Stomach smooth muscle (tissue), 2 donors: ENCODE results near the gene MRPL41.
"Not testable (repeated sequence)": the region's sequence is repeated elsewhere in the genome, so short reads cannot be mapped to it uniquely, and the experiment has no call there.

Source experiments
- H3K27ac ChIP-seq: one replicate; pipeline ENCODE4 v1.7.0; 2013; ENCODE audit warnings: mild to moderate bottlenecking, low read length, inconsistent platforms
- H3K27me3 ChIP-seq, 2 donors: one replicate each; pipeline ENCODE4 v1.7.0; 2013; ENCODE audit warnings: low read length in 2 of 2; ENCODE audit not compliant: insufficient read depth in 2 of 2, control insufficient read depth in 1 of 2
- H3K36me3 ChIP-seq, 2 donors: one replicate each; pipeline ENCODE4 v1.7.0; 2013; ENCODE audit warnings: low read length in 2 of 2; ENCODE audit not compliant: control insufficient read depth in 2 of 2, insufficient read depth in 2 of 2
- H3K4me1 ChIP-seq: one replicate; pipeline ENCODE4 v1.7.0; 2013; ENCODE audit warnings: low read length; ENCODE audit not compliant: control insufficient read depth, insufficient read depth
- H3K4me3 ChIP-seq, 2 donors: one replicate each; pipeline ENCODE4 v1.7.0; 2013; ENCODE audit warnings: low read length in 2 of 2
- H3K9ac ChIP-seq, 2 donors: one replicate each; pipeline ENCODE4 v1.7.0; 2013; ENCODE audit warnings: low read length in 2 of 2, mild to moderate bottlenecking in 1 of 2
- H3K9me3 ChIP-seq, 2 donors: one replicate each; pipeline ENCODE4 v1.7.0; 2013; ENCODE audit warnings: low read length in 2 of 2; ENCODE audit not compliant: control insufficient read depth in 2 of 2
- donor health status: healthy.
- donor health status: Pancreatic carcinoma.

The MRPL41 gene

GRCh38 chr9:137555179-137555578, 3.5 kb downstream of the MRPL41 start:
- H3K4me1 ChIP-seq: peaks cover 14% of the 10 kb centered on the region
- H3K9ac ChIP-seq: no peak overlapping the region
- no peaks in the 10 kb centered on the region for H3K27me3 ChIP-seq
- no peak overlapping the region for H3K4me3 ChIP-seq
- peaks cover 15 to 25% of the 10 kb centered on the region in 2 donors for H3K36me3 ChIP-seq
- no peaks in the 10 kb centered on the region for H3K9me3 ChIP-seq
- no peak overlapping the region for H3K27ac ChIP-seq

- Histone ChIP-seq H3K9me3 (no peaks in the 10 kb centered on the region), H3K4me3 (no peak overlapping the region), H3K27ac (no peak overlapping the region), H3K4me1 (peaks cover 12% of the 10 kb centered on the region), H3K9ac (no peak overlapping the region), H3K27me3 (no peaks in the 10 kb centered on the region), H3K36me3 (peaks cover 15 to 25% of the 10 kb centered on the region in 2 donors)
These were observed 4.6 kb downstream of the MRPL41 start for GRCh38 chr9:137556069-137556838.

GRCh38 chr9:137558127-137558526, 6.4 kb downstream of the MRPL41 start:
- no peak overlapping the region for H3K9ac ChIP-seq
- H3K27ac ChIP-seq: no peak overlapping the region
- no peak overlapping the region for H3K4me3 ChIP-seq
- no peaks in the 10 kb centered on the region for H3K27me3 ChIP-seq
- H3K4me1 ChIP-seq: peaks cover 5% of the 10 kb centered on the region
- H3K36me3 ChIP-seq: peaks cover 18 to 28% of the 10 kb centered on the region in 2 donors
- no peaks in the 10 kb centered on the region for H3K9me3 ChIP-seq

GRCh38 chr9:137564134-137564533, 12.5 kb downstream of the MRPL41 start:
- Histone ChIP-seq H3K4me1 (no peaks in the 10 kb centered on the region), H3K36me3 (peaks cover 19 to 25% of the 10 kb centered on the region in 2 donors), H3K4me3 (no peak overlapping the region), H3K27me3 (no peaks in the 10 kb centered on the region), H3K9me3 (no peaks in the 10 kb centered on the region), H3K27ac (no peak overlapping the region), H3K9ac (no peak overlapping the region)

- Histone ChIP-seq H3K27me3 (no peaks in the 10 kb centered on the region), H3K9me3 (no peaks in the 10 kb centered on the region), H3K27ac (no peak overlapping the region), H3K9ac (no peak overlapping the region), H3K36me3 (peaks cover 19 to 23% of the 10 kb centered on the region in 2 donors), H3K4me3 (no peak overlapping the region), H3K4me1 (no peaks in the 10 kb centered on the region)
These were observed 13.2 kb downstream of the MRPL41 start for GRCh38 chr9:137564817-137565411.

- not testable (repeated sequence) for H3K9ac ChIP-seq, H3K4me3 ChIP-seq, H3K4me1 ChIP-seq, H3K27me3 ChIP-seq, H3K9me3 ChIP-seq, H3K27ac ChIP-seq
- H3K36me3 ChIP-seq: peaks cover 29% of the 10 kb centered on the region in 2 donors
These were observed 16.8 kb downstream of the MRPL41 start for GRCh38 chr9:137568445-137568844.

- H3K27me3 ChIP-seq: no peaks in the 10 kb centered on the region
- no peak overlapping the region for H3K9ac ChIP-seq
- no peak overlapping the region for H3K4me3 ChIP-seq
- H3K9me3 ChIP-seq: no peaks in the 10 kb centered on the region
- H3K4me1 ChIP-seq: no peaks in the 10 kb centered on the region
- H3K27ac ChIP-seq: no peak overlapping the region
- peaks cover 22 to 24% of the 10 kb centered on the region in 2 donors for H3K36me3 ChIP-seq
These were observed 18.0 kb downstream of the MRPL41 start for GRCh38 chr9:137569609-137570203.

GRCh38 chr9:137570566-137570965, 18.9 kb downstream of the MRPL41 start:
- Histone ChIP-seq H3K9ac (peak overlapping the region in 1 of 2 donors; percentile 21), H3K27me3 (no peaks in the 10 kb centered on the region), H3K4me3 (no peak overlapping the region), H3K4me1 (no peaks in the 10 kb centered on the region), H3K36me3 (peaks cover 22 to 29% of the 10 kb centered on the region in 2 donors), H3K9me3 (no peaks in the 10 kb centered on the region), H3K27ac (no peak overlapping the region)

GRCh38 chr9:137574192-137574591, 22.5 kb downstream of the MRPL41 start:
- Histone ChIP-seq H3K36me3 (peaks cover 28 to 33% of the 10 kb centered on the region in 2 donors), H3K4me1 (peaks cover 26% of the 10 kb centered on the region), H3K4me3 (no peak overlapping the region), H3K27ac (no peak overlapping the region), H3K27me3 (no peaks in the 10 kb centered on the region), H3K9me3 (no peaks in the 10 kb centered on the region), H3K9ac (no peak overlapping the region)

GRCh38 chr9:137575364-137575715, 23.7 kb downstream of the MRPL41 start:
- Histone ChIP-seq H3K27ac (no peak overlapping the region), H3K9ac (no peak overlapping the region), H3K27me3 (no peaks in the 10 kb centered on the region), H3K9me3 (no peaks in the 10 kb centered on the region), H3K36me3 (peaks cover 27 to 33% of the 10 kb centered on the region in 2 donors), H3K4me1 (peaks cover 32% of the 10 kb centered on the region), H3K4me3 (no peak overlapping the region)
